Hepatocyte (in vitro differentiated cells): Measurements from ENCODE around the gene TMEM44. TPM values are rescaled to one million over a fixed set of nuclear protein-coding genes. Genes with fewer than 3 reads are reported as not detected.

Experiments used
- DNase-seq: peaks from one replicate; pipeline ENCODE4 v3.0.0-alpha.2; 2016; ENCODE audit warnings: low spot score
- H2AFZ ChIP-seq: fragments of 200-600 bp; sonication (generic); 2 replicates; pipeline ENCODE4 v1.6.0; 2016; ENCODE audit warnings: antibody characterized with exemption, mild to moderate bottlenecking
- H3K27ac ChIP-seq: fragments of 200-600 bp; sonication (generic); 2 replicates; pipeline ENCODE4 v1.5.1; 2016; ENCODE audit warnings: mild to moderate bottlenecking
- H3K27me3 ChIP-seq: fragments of 200-600 bp; sonication (generic); 2 replicates; pipeline ENCODE4 v1.6.1; 2016
- H3K36me3 ChIP-seq: fragments of 200-600 bp; sonication (generic); replicated peaks from 2 replicates; pipeline ENCODE4 v1.5.1; 2016; ENCODE audit warnings: low read depth; ENCODE audit not compliant: insufficient read depth
- H3K4me1 ChIP-seq: fragments of 200-600 bp; sonication (generic); 2 replicates; pipeline ENCODE4 v1.5.1; 2016; ENCODE audit warnings: mild to moderate bottlenecking, moderate library complexity; ENCODE audit not compliant: insufficient read depth
- H3K4me2 ChIP-seq: fragments of 200-600 bp; sonication (generic); 2 replicates; pipeline ENCODE4 v1.6.0; 2016
- H3K4me3 ChIP-seq: fragments of 200-600 bp; sonication (generic); 2 replicates; pipeline ENCODE4 v1.5.1; 2016; ENCODE audit warnings: mild to moderate bottlenecking
- H3K79me2 ChIP-seq: fragments of 200-600 bp; sonication (generic); 2 replicates; pipeline ENCODE4 v1.6.0; 2017; ENCODE audit warnings: mild to moderate bottlenecking
- H3K9me2 ChIP-seq: fragments of 200-600 bp; sonication (generic); replicated peaks from 2 replicates; pipeline ENCODE4 v1.6.0; 2017; ENCODE audit warnings: mild to moderate bottlenecking; ENCODE audit not compliant: insufficient read depth
- H3K9me3 ChIP-seq: fragments of 200-600 bp; sonication (generic); 2 replicates; pipeline ENCODE4 v1.5.1; 2016; ENCODE audit warnings: low read depth, mild to moderate bottlenecking
- H4K20me1 ChIP-seq: fragments of 200-600 bp; sonication (generic); 2 replicates; pipeline ENCODE4 v1.6.0; 2016; ENCODE audit warnings: mild to moderate bottlenecking; ENCODE audit not compliant: insufficient read depth, poor library complexity, severe bottlenecking
- CTCF ChIP-seq: fragments of 200-600 bp; sonication (generic); IDR thresholded peaks from 2 replicates; pipeline ENCODE4 v1.5.1; 2016; ENCODE audit warnings: antibody characterized with exemption, mild to moderate bottlenecking; ENCODE audit not compliant: poor library complexity
- EZH2 ChIP-seq: fragments of 200-600 bp; sonication (generic); IDR thresholded peaks from 2 replicates; pipeline ENCODE4 v1.6.1; 2016; ENCODE audit warnings: antibody characterized with exemption, mild to moderate bottlenecking, borderline replicate concordance
- EZH2phosphoT487 ChIP-seq: fragments of 200-600 bp; sonication (generic); IDR thresholded peaks from one replicate; pipeline ENCODE4 v1.6.1; 2018; ENCODE audit warnings: antibody characterized with exemption, mild to moderate bottlenecking, low read depth, moderate library complexity; ENCODE audit not compliant: unreplicated experiment, severe bottlenecking
- WGBS: methylation state at CpG from one replicate; pipeline ENCODE4 v1.1.6; 2016; ENCODE audit warnings: low lambda C conversion rate; ENCODE audit errors: missing lambda C conversion rate; 5-methylcytosine and 5-hydroxymethylcytosine counted together
- polyA plus RNA-seq: library from polyadenylated mRNA; unstranded; fragments of >200 nt; fragmentation: Nextera tagmentation; extraction: Ambion mirVana; gene quantifications from 2 replicates; pipeline ENCODE4 v1.2.1, GENCODE V29; 2016
- total RNA-seq: library from RNA; depleted of rRNA; stranded (reverse); fragments of >200 nt; gene quantifications from 2 replicates; pipeline ENCODE4 v1.2.3, GENCODE V29; 2014

TMEM44 gene
- total and polyA plus RNA-seq, 2 experiments from 2014 or later: 6.6 to 9.1 TPM

DNA sequence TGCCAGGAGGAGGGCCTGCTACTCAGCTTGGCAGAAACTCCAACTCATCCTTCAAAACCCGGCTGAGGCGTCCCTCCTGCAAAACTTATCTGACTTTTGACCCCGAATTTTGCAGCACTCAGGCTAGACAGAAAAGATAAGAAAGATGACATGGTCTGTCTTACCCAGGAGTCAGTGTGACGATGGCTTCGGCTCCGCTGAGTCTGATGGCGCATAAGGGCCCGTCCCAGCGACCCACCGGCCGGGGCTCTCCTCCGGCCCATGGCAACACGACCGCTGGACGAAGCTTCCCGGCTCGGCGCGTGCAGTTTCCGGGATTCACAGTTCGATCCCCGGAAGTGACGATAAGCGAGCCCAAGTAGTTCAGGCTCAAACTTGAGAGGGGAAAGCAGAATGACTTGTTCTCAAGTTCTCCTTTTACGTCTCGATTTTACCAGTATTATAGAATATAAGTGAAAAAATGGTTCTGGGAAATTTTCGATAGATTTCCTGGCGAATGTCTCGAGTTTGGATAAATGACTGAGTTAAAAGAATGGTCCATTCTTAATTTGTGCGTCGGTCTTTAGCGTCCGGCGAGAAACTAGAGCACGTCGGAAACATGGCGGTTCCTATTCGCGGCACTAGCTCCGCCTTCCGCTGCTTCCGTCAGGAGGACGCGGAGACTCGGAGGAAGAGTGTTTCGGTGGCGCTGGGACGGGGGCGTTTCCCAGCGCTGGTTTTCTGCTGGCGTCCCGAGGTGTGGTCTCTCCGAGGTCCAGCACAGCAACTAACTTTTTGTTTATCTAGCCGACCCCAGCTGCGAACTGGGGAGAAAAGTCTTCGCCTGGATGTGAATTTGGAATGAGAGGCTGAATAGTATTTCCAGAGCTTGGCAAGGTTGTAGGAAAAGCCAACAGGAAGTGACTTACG, 38.9 kb upstream of the TMEM44 start, which contains the start of gene LSG1:
LSG1 (minus strand) TSS at position 292 of the 909 bp plus-strand sequence; CDS start at position 263, 29 bp downstream.
- Histone ChIP-seq H3K9me2 (no peaks in the 10 kb centered on the region), H3K36me3 (no peaks in the 10 kb centered on the region), H3K79me2 (peaks cover 40% of the 10 kb centered on the region), H4K20me1 (no peaks in the 10 kb centered on the region), H3K27me3 (peaks cover 7% of the 10 kb centered on the region), H3K4me1 (peaks cover 8% of the 10 kb centered on the region), H3K4me3 (peak within 1 kb of the TSS; percentile 63), H3K27ac (peak within 1 kb of the TSS; percentile 92), H2AFZ (peak within 1 kb of the TSS; percentile 87), H3K9me3 (no peaks in the 10 kb centered on the region), H3K4me2 (peak within 1 kb of the TSS; percentile 84)
- under 1% methylated on average over 57 of the region's 57 CpGs for WGBS
- DNase-seq: peak; percentile 96
- TF ChIP-seq EZH2 (no peak), CTCF (no peak)

DNA sequence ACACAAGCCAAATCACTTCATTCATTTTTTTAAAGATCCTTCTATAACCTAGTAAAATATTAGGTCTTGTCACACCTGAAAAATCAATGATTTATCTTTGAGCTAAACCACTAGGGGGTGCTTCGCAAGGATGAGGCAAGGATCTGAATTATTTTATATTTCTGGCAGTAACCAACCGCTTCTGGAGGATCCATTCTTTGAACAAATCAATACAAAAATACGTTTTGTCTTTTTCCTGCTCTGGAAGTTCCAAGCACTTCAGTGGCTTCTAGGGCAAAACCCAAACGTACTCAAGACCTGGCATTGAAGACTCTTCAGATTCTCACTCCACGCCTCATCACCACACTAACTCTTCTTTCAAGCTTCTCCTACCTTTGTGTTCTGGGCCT, 38.3 kb upstream of the TMEM44 start:
- peak overlapping the region; percentile 47 for H2AFZ ChIP-seq
- H3K9me2 ChIP-seq: no peaks in the 10 kb centered on the region
- peak overlapping the region; percentile 92 for H3K27ac ChIP-seq
- peaks cover 7% of the 10 kb centered on the region for H3K27me3 ChIP-seq
- H3K4me2 ChIP-seq: peak overlapping the region; percentile 77
- H3K4me1 ChIP-seq: peaks cover 8% of the 10 kb centered on the region
- 0% methylated on average over 5 of the region's 5 CpGs for WGBS
- peak; percentile 53 for DNase-seq
- peak overlapping the region; percentile 63 for H3K4me3 ChIP-seq
- no peaks in the 10 kb centered on the region for H4K20me1 ChIP-seq
- H3K36me3 ChIP-seq: no peaks in the 10 kb centered on the region
- TF ChIP-seq CTCF: peak; percentile 63
- no peak for TF ChIP-seq EZH2phosphoT487
- H3K79me2 ChIP-seq: peaks cover 40% of the 10 kb centered on the region
- H3K9me3 ChIP-seq: no peaks in the 10 kb centered on the region

GRCh38 chr3:194667363-194667762, 34.1 kb upstream of the TMEM44 start:
- Histone ChIP-seq H3K4me3 (no peak overlapping the region), H2AFZ (no peak overlapping the region), H3K27me3 (no peaks in the 10 kb centered on the region), H3K79me2 (peaks cover 40% of the 10 kb centered on the region), H3K27ac (no peak overlapping the region), H3K9me2 (no peaks in the 10 kb centered on the region), H3K4me2 (no peak overlapping the region), H3K36me3 (no peaks in the 10 kb centered on the region), H4K20me1 (no peaks in the 10 kb centered on the region), H3K9me3 (no peaks in the 10 kb centered on the region), H3K4me1 (peaks cover 8% of the 10 kb centered on the region)
- TF ChIP-seq EZH2phosphoT487 (no peak), CTCF (no peak), EZH2 (no peak)
- WGBS: 90% methylated on average over 7 of the region's 7 CpGs
- no peak for DNase-seq
